HepG2 (cell line): ENCODE data around the gene UBE2O. TPM values are rescaled to one million over a fixed set of nuclear protein-coding genes. Genes with fewer than 3 reads are reported as not detected.

Experiments used
- BATF2 ChIP-seq: sonication (generic); formaldehyde crosslinking; IDR thresholded peaks from 2 replicates; pipeline ENCODE4 v1.8.0; 2022; ENCODE audit warnings: mild to moderate bottlenecking, missing genetic modification reagents, moderate library complexity
- HIC2 ChIP-seq: sonication (generic); formaldehyde crosslinking; IDR thresholded peaks from 2 replicates; pipeline ENCODE4 v1.9.0; 2022; ENCODE audit warnings: low read depth, missing genetic modification reagents
- HNF4G ChIP-seq, 2 experiments: sonication (generic) in 1 of 2; formaldehyde crosslinking in 1 of 2; IDR thresholded peaks; 2 replicates each; pipeline versions ENCODE4 v1.4.0 to v1.6.1; 2011 to 2020; ENCODE audit warnings: borderline replicate concordance in 2 of 2, low read depth in 2 of 2, mild to moderate bottlenecking in 2 of 2, low read length in 1 of 2, missing genetic modification reagents in 1 of 2, moderate library complexity in 1 of 2
- HOXA3 ChIP-seq: sonication (generic); formaldehyde crosslinking; IDR thresholded peaks from 2 replicates; pipeline ENCODE4 v1.5.0; 2020; ENCODE audit warnings: missing genetic modification reagents
- ISX ChIP-seq: sonication (generic); formaldehyde crosslinking; conservative IDR thresholded peaks from 2 replicates; pipeline ENCODE4 v1.5.0; 2020; ENCODE audit warnings: missing genetic modification reagents
- MTA1 ChIP-seq: sonication (generic); formaldehyde crosslinking; IDR thresholded peaks from 2 replicates; pipeline ENCODE4 v1.4.0; 2020; ENCODE audit warnings: missing genetic modification reagents, mild to moderate bottlenecking, borderline replicate concordance
- MYC ChIP-seq: sonication (generic); formaldehyde crosslinking; IDR thresholded peaks from 2 replicates; pipeline ENCODE4 v1.9.0; 2021; ENCODE audit warnings: missing genetic modification reagents, borderline replicate concordance
- RBAK ChIP-seq: sonication (generic); formaldehyde crosslinking; IDR thresholded peaks from 2 replicates; pipeline ENCODE4 v1.5.1; 2020; ENCODE audit warnings: mild to moderate bottlenecking, missing genetic modification reagents
- REL ChIP-seq: sonication (generic); formaldehyde crosslinking; conservative IDR thresholded peaks from 2 replicates; pipeline ENCODE4 v1.8.0; 2022; ENCODE audit warnings: mild to moderate bottlenecking, missing genetic modification reagents, moderate library complexity
- SRSF1 ChIP-seq: fragments of 200-400 bp; formaldehyde crosslinking; optimal IDR thresholded peaks from 2 replicates; pipeline ENCODE3; 2017; ENCODE audit warnings: mild to moderate bottlenecking, low read depth, low read length, moderate library complexity
- YEATS4 ChIP-seq: sonication (generic); formaldehyde crosslinking; IDR thresholded peaks from 2 replicates; pipeline ENCODE4 v1.4.0; 2020; ENCODE audit warnings: missing genetic modification reagents, borderline replicate concordance
- ZBTB7A ChIP-seq: sonication (generic); formaldehyde crosslinking; IDR thresholded peaks from 2 replicates; pipeline ENCODE4 v1.8.0; 2022; ENCODE audit warnings: mild to moderate bottlenecking, missing genetic modification reagents
- ZFP1 ChIP-seq: IDR thresholded peaks from 2 replicates; pipeline ENCODE4 v1.6.1; 2016
- ZFP82 ChIP-seq: sonication (generic); formaldehyde crosslinking; IDR thresholded peaks from 2 replicates; pipeline ENCODE4 v1.5.1; 2020; ENCODE audit warnings: mild to moderate bottlenecking, missing genetic modification reagents, borderline replicate concordance
- ZNF558 ChIP-seq: sonication (generic); formaldehyde crosslinking; IDR thresholded peaks from 2 replicates; pipeline ENCODE4 v1.9.0; 2022; ENCODE audit warnings: mild to moderate bottlenecking, missing genetic modification reagents, borderline replicate concordance
- ZNF839 ChIP-seq: sonication (generic); formaldehyde crosslinking; IDR thresholded peaks from 2 replicates; pipeline ENCODE4 v1.4.0; 2020; ENCODE audit warnings: missing genetic modification reagents, mild to moderate bottlenecking, borderline replicate concordance
- ZNF891 ChIP-seq: sonication (generic); formaldehyde crosslinking; IDR thresholded peaks from 2 replicates; pipeline ENCODE4 v1.5.0; 2020; ENCODE audit warnings: mild to moderate bottlenecking, missing genetic modification reagents
- polyA plus RNA-seq, 8 experiments: library from polyadenylated mRNA; depleted of rRNA in 3 of 8; stranded (reverse) in 7 of 8; unstranded in 1 of 8; fragments of >200 nt; fragmentation: Illumina TruSeq in 4 of 8; extraction: Trizol in 4 of 8; gene quantifications; 2 replicates each; pipeline versions ENCODE4 v1.2.1 to v1.2.3, GENCODE V29; 2011 to 2016; ENCODE audit warnings: low read depth in 4 of 8, missing spikeins in 1 of 8, mixed read lengths in 1 of 8; ENCODE audit not compliant: insufficient read depth in 1 of 8
- total RNA-seq, 5 experiments: library from RNA; depleted of rRNA; stranded (reverse); fragments of >200 nt; fragmentation: Illumina TruSeq; extraction: Trizol; gene quantifications; 2 replicates each; pipeline ENCODE4 v1.2.3, GENCODE V29; 2016; ENCODE audit warnings: low read depth in 1 of 5
- TF ChIP-seq, protein P1 (sequence below): sonication (generic); formaldehyde crosslinking; IDR thresholded peaks from 2 replicates; pipeline ENCODE4 v1.4.0; 2020; ENCODE audit warnings: missing genetic modification reagents
- TF ChIP-seq, protein P2 (sequence below): IDR thresholded peaks from 2 replicates; pipeline ENCODE4 v1.6.1; 2012; ENCODE audit warnings: low read depth, low read length, improper control_type of control experiment

The UBE2O gene
- total and polyA plus RNA-seq, 2 of the 13 experiments (the other 11 are each of a cell fraction or from before 2014, with no cell fraction given) = 21.5 to 23.5 TPM

DNA sequence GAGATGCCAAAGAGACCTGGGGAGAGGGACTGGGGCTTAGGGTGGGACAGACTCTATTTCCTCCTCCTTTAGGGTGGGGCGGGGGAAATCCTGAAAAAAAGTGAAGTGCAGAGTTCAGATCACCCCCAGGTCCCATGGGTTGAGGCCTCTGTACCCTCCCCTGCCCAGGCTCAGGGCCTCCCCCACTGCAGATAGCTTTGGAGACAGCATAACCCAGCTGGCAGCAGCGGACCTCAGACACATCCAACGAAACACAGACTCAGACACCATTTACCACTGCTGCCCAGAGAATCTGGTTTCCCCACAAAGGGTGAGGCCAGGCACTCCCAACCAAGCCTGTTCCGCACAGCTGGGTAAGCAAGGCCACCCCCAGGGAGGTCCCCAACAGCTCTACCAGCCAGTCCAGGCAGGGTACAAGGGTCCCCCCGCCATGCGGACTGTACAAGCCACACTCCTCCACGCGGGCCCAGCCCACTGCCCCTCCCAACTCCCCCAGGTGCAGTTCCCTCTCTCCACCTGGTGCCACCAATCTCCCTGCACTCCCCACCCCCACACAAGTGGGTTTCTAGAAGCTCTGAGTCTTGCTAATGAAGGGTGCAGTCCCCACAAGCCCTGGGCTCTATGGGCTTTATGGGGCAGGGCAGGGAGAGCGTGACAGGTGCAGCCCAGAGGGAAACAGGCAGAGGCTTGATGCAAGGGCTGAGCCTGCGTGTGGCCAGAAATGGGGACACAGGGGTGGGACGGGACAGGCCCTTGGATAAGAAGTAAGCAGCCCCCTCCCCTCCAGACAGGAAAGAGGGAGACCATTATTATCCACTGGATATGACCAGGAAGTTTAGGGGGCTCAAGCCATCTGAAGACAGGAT, 39.4 kb upstream of the UBE2O start (continued):
- TF ChIP-seq, protein P1, sequence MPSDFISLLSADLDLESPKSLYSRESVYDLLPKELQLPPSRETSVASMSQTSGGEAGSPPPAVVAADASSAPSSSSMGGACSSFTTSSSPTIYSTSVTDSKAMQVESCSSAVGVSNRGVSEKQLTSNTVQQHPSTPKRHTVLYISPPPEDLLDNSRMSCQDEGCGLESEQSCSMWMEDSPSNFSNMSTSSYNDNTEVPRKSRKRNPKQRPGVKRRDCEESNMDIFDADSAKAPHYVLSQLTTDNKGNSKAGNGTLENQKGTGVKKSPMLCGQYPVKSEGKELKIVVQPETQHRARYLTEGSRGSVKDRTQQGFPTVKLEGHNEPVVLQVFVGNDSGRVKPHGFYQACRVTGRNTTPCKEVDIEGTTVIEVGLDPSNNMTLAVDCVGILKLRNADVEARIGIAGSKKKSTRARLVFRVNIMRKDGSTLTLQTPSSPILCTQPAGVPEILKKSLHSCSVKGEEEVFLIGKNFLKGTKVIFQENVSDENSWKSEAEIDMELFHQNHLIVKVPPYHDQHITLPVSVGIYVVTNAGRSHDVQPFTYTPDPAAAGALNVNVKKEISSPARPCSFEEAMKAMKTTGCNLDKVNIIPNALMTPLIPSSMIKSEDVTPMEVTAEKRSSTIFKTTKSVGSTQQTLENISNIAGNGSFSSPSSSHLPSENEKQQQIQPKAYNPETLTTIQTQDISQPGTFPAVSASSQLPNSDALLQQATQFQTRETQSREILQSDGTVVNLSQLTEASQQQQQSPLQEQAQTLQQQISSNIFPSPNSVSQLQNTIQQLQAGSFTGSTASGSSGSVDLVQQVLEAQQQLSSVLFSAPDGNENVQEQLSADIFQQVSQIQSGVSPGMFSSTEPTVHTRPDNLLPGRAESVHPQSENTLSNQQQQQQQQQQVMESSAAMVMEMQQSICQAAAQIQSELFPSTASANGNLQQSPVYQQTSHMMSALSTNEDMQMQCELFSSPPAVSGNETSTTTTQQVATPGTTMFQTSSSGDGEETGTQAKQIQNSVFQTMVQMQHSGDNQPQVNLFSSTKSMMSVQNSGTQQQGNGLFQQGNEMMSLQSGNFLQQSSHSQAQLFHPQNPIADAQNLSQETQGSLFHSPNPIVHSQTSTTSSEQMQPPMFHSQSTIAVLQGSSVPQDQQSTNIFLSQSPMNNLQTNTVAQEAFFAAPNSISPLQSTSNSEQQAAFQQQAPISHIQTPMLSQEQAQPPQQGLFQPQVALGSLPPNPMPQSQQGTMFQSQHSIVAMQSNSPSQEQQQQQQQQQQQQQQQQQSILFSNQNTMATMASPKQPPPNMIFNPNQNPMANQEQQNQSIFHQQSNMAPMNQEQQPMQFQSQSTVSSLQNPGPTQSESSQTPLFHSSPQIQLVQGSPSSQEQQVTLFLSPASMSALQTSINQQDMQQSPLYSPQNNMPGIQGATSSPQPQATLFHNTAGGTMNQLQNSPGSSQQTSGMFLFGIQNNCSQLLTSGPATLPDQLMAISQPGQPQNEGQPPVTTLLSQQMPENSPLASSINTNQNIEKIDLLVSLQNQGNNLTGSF (CRISPR knock-in tag) = 0 out of 2 replicates have a peak, but pooled peaks have one; percentile 31
- TF ChIP-seq HOXA3 (CRISPR knock-in tag) = no peak
- TF ChIP-seq, protein P2, sequence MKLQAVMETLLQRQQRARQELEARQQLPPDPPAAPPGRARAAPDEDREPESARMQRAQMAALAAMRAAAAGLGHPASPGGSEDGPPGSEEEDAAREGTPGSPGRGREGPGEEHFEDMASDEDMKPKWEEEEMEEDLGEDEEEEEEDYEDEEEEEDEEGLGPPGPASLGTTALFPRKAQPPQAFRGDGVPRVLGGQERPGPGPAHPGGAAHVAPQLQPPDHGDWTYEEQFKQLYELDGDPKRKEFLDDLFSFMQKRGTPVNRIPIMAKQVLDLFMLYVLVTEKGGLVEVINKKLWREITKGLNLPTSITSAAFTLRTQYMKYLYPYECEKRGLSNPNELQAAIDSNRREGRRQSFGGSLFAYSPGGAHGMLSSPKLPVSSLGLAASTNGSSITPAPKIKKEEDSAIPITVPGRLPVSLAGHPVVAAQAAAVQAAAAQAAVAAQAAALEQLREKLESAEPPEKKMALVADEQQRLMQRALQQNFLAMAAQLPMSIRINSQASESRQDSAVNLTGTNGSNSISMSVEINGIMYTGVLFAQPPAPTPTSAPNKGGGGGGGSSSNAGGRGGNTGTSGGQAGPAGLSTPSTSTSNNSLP = no peak
- TF ChIP-seq MTA1 = 0 out of 2 replicates have a peak, but pooled peaks have one; percentile 67
- peak; percentile 23; the same call in 1 of the 2 replicates for TF ChIP-seq YEATS4 (CRISPR knock-in tag)
- TF ChIP-seq RBAK = no peak
- TF ChIP-seq ZNF558 (CRISPR knock-in tag) = no peak
- no peak for TF ChIP-seq ZFP82 (CRISPR knock-in tag)
- 0 out of 2 replicates have a peak, but pooled peaks have one; percentile 11 for TF ChIP-seq HNF4G (IDR thresholded peaks at IDR 0.05; ENCODE audit: borderline replicate concordance, low read depth, low read length)
- no peak for TF ChIP-seq HNF4G (CRISPR knock-in tag; IDR thresholded peaks at IDR 0.05; ENCODE audit: borderline replicate concordance, low read depth)
- 0 out of 2 replicates have a peak, but pooled peaks have one; percentile 18 for TF ChIP-seq HIC2 (CRISPR knock-in tag)
- no peak for TF ChIP-seq ISX
- no peak for TF ChIP-seq ZBTB7A (CRISPR knock-in tag)
- no peak for TF ChIP-seq SRSF1
- no peak for TF ChIP-seq BATF2 (CRISPR knock-in tag)
- TF ChIP-seq ZNF839 (CRISPR knock-in tag) = no peak
- 0 out of 2 replicates have a peak, but pooled peaks have one; percentile 36 for TF ChIP-seq MYC (CRISPR knock-in tag)
- TF ChIP-seq REL (CRISPR knock-in tag) = no peak
- 0 out of 2 replicates have a peak, but pooled peaks have one; percentile 34 for TF ChIP-seq ZNF891 (CRISPR knock-in tag)
- TF ChIP-seq ZFP1 = no peak
